NCI-H1694 (cell line): Measurements from ENCODE around the gene MAP2K6.

ENCODE experiments used
- DNase-seq: peaks from one replicate; lab custom pipeline; 2025; lab: John Stamatoyannopoulos, UW

The MAP2K6 gene

GRCh38 chr17:69492410-69493071, 78.0 kb downstream of the MAP2K6 start:
- DNase-seq = no peak

- no peak for DNase-seq
Measured at GRCh38 chr17:69495787-69496186, 81.3 kb downstream of the MAP2K6 start.

- no peak for DNase-seq
Measured at GRCh38 chr17:69497161-69497560, 82.7 kb downstream of the MAP2K6 start.

- no peak for DNase-seq
Measured at GRCh38 chr17:69499318-69499717, 84.8 kb downstream of the MAP2K6 start.

GRCh38 chr17:69500911-69501429, 86.5 kb downstream of the MAP2K6 start:
- peak; percentile 51 for DNase-seq

GRCh38 chr17:69501591-69502468, 87.3 kb downstream of the MAP2K6 start:
- DNase-seq = peak; percentile 89

- no peak for DNase-seq
Measured at GRCh38 chr17:69503711-69504110, 89.2 kb downstream of the MAP2K6 start.

GRCh38 chr17:69505740-69506139, 91.2 kb downstream of the MAP2K6 start:
- no peak for DNase-seq

GRCh38 chr17:69506489-69506888, 92.0 kb downstream of the MAP2K6 start:
- no peak for DNase-seq

GRCh38 chr17:69508814-69509213, 94.3 kb downstream of the MAP2K6 start:
- DNase-seq = no peak

GRCh38 chr17:69511250-69511649, 96.8 kb downstream of the MAP2K6 start:
- no peak for DNase-seq

- DNase-seq = no peak
Measured at GRCh38 chr17:69512946-69513345, 98.4 kb downstream of the MAP2K6 start.

GRCh38 chr17:69516225-69516624, 101.7 kb downstream of the MAP2K6 start:
- DNase-seq = no peak

GRCh38 chr17:69516911-69517310, 102.4 kb downstream of the MAP2K6 start:
- DNase-seq = no peak

GRCh38 chr17:69518951-69519350, 104.5 kb downstream of the MAP2K6 start:
- no peak for DNase-seq

- peak; percentile 45 for DNase-seq
Measured at GRCh38 chr17:69523244-69523861, 108.9 kb downstream of the MAP2K6 start.

- DNase-seq = no peak
Measured at GRCh38 chr17:69524854-69525253, 110.4 kb downstream of the MAP2K6 start.

- DNase-seq = peak; percentile 40
Measured at GRCh38 chr17:69525920-69526841, 111.7 kb downstream of the MAP2K6 start.

- DNase-seq = no peak
Measured at GRCh38 chr17:69528035-69528434, 113.5 kb downstream of the MAP2K6 start.

GRCh38 chr17:69533481-69534234, 119.2 kb downstream of the MAP2K6 start:
- DNase-seq = no peak

- DNase-seq = no peak
Measured at GRCh38 chr17:69534235-69534621, 119.7 kb downstream of the MAP2K6 start.
